GM12878 (cell line): ENCODE results near the gene DUSP8. TPM values are rescaled to one million over a fixed set of nuclear protein-coding genes. Genes with fewer than 3 reads are reported as not detected.

Experiments
- ATAC-seq: fragments of 200-7000 bp; cut with Tn5 transposase; 3 replicates; pipeline ENCODE4 v1.9.1; 2020; ENCODE audit warnings: mild to moderate bottlenecking, moderate library complexity
- BruUV-seq: library from RNA; stranded (reverse); fragments of 400-500 nt; replicated peaks from 2 replicates; lab custom pipeline; 2021; lab: Mats Ljungman, UMichigan
- CTCF ChIA-PET: fragments of 300-600 bp; sonication (Branson Sonifier 250); formaldehyde crosslinking; extraction: SDS; loops from one replicate; lab custom pipeline; 2021; ENCODE audit warnings: inconsistent platforms; lab: Yijun Ruan, JAX
- POLR2A ChIA-PET: fragments of 350-600 bp; formaldehyde crosslinking; extraction: SDS; loops from one replicate; lab custom pipeline; 2021; ENCODE audit warnings: inconsistent platforms; lab: Charles Lee
- RAD21 ChIA-PET: fragments of 300-600 bp; sonication (Branson Sonifier 250); formaldehyde crosslinking; loops from one replicate; lab custom pipeline; 2023; ENCODE audit warnings: antibody characterized with exemption; ENCODE audit not compliant: unreplicated experiment; lab: Charles Lee
- SMC1A ChIA-PET: fragments of 300-600 bp; sonication (Branson Sonifier 250); formaldehyde crosslinking; loops from one replicate; lab custom pipeline; 2023; ENCODE audit not compliant: unreplicated experiment, uncharacterized antibody; lab: Charles Lee
- DNase-seq: peaks from one replicate; pipeline ENCODE4 v3.0.0-alpha.2; 2011; ENCODE audit warnings: low read depth, low spot score
- FAIRE-seq: peaks from 3 replicates; lab custom pipeline; 2011; peaks lifted over from hg19 to GRCh38; lab: Jason Lieb, UNC
- H2AFZ ChIP-seq: 2 replicates; pipeline ENCODE4 v1.6.0; 2011; ENCODE audit warnings: low read depth, low read length, control low read depth; ENCODE audit not compliant: control insufficient read depth
- H3K27ac ChIP-seq: 2 replicates; pipeline ENCODE4 v1.5.1; 2011; ENCODE audit warnings: control low read depth; ENCODE audit not compliant: control insufficient read depth, insufficient read depth
- H3K27me3 ChIP-seq, 2 experiments: replicated peaks in 1 of 2; 2 replicates each; pipeline versions ENCODE4 v1.6.0 to v1.6.1; 2011; ENCODE audit warnings: low read length in 1 of 2; ENCODE audit not compliant: control insufficient read depth in 2 of 2, insufficient read depth in 2 of 2
- H3K36me3 ChIP-seq, 2 experiments: 2 replicates each; pipeline ENCODE4 v1.5.1; 2011; ENCODE audit warnings: low read length in 1 of 2; ENCODE audit not compliant: control insufficient read depth in 2 of 2, insufficient read depth in 2 of 2
- H3K4me1 ChIP-seq: 2 replicates; pipeline ENCODE4 v1.6.1; 2011; ENCODE audit warnings: mild to moderate bottlenecking, low read length, moderate library complexity, mixed read lengths; ENCODE audit not compliant: control insufficient read depth, insufficient read depth
- H3K4me2 ChIP-seq: 2 replicates; pipeline ENCODE4 v1.6.0; 2011; ENCODE audit warnings: control low read depth; ENCODE audit not compliant: control insufficient read depth, insufficient read depth
- H3K4me3 ChIP-seq: fragments of 200-600 bp; sonication (generic); 2 replicates; pipeline ENCODE4 v1.5.1; 2016
- H3K79me2 ChIP-seq: 2 replicates; pipeline ENCODE4 v1.6.0; 2011; ENCODE audit warnings: low read length; ENCODE audit not compliant: control insufficient read depth, insufficient read depth
- H3K9ac ChIP-seq: 2 replicates; pipeline ENCODE4 v1.8.0; 2011; ENCODE audit warnings: low read length, control low read depth, mixed read lengths; ENCODE audit not compliant: control insufficient read depth, insufficient read depth
- H3K9me3 ChIP-seq: replicated peaks from 3 replicates; pipeline ENCODE4 v1.5.1; 2011; ENCODE audit warnings: mild to moderate bottlenecking, low read length; ENCODE audit not compliant: control insufficient read depth, insufficient read depth
- H4K20me1 ChIP-seq: 2 replicates; pipeline ENCODE4 v1.6.0; 2011; ENCODE audit not compliant: control insufficient read depth, insufficient read depth
- BCL3 ChIP-seq: IDR thresholded peaks from 2 replicates; pipeline ENCODE4 v1.6.1; 2011; ENCODE audit warnings: borderline replicate concordance, low read depth, mild to moderate bottlenecking, moderate library complexity, low read length; ENCODE audit not compliant: insufficient read depth, poor library complexity, severe bottlenecking
- BCLAF1 ChIP-seq: fragments of 450-650 bp; IDR thresholded peaks from 2 replicates; pipeline ENCODE4 v1.6.1; 2017; ENCODE audit warnings: antibody characterized with exemption, mild to moderate bottlenecking, moderate library complexity
- EED ChIP-seq: sonication (generic); IDR thresholded peaks from 2 replicates; pipeline ENCODE4 v1.6.1; 2016; ENCODE audit warnings: antibody characterized with exemption, low read depth
- MTA3 ChIP-seq: IDR thresholded peaks from 2 replicates; pipeline ENCODE4 v1.6.1; 2012; ENCODE audit warnings: low read length, inconsistent platforms, borderline replicate concordance
- POLR2AphosphoS5 ChIP-seq: IDR thresholded peaks from 2 replicates; pipeline ENCODE4 v1.6.1; 2011; ENCODE audit warnings: mild to moderate bottlenecking, low read length, inconsistent platforms
- RFX5 ChIP-seq: IDR thresholded peaks from 2 replicates; pipeline ENCODE4 v1.6.1; 2011; ENCODE audit warnings: low read depth, low read length, improper control_type of control experiment
- SIN3A ChIP-seq: IDR thresholded peaks from 2 replicates; pipeline ENCODE4 v1.6.1; 2012; ENCODE audit warnings: low read depth, low read length, improper control_type of control experiment
- TBL1XR1 ChIP-seq: IDR thresholded peaks from 2 replicates; pipeline ENCODE4 v1.6.1; 2012; ENCODE audit warnings: low read depth, low read length, improper control_type of control experiment
- USF1 ChIP-seq: IDR thresholded peaks from 2 replicates; pipeline ENCODE4 v1.6.1; 2011; ENCODE audit warnings: borderline replicate concordance, low read depth, mild to moderate bottlenecking, moderate library complexity, mixed read lengths, low read length; ENCODE audit not compliant: insufficient read depth; ENCODE audit errors: extremely low read length
- ZNF24 ChIP-seq: fragments of 450-650 bp; IDR thresholded peaks from 2 replicates; pipeline ENCODE4 v1.6.1; 2017; ENCODE audit warnings: antibody characterized with exemption, mild to moderate bottlenecking
- ZZZ3 ChIP-seq: IDR thresholded peaks from 2 replicates; pipeline ENCODE4 v1.6.1; 2011; ENCODE audit warnings: low read depth; ENCODE audit not compliant: control insufficient read depth, insufficient read length
- WGBS: methylation state at CpG from one replicate; pipeline ENCODE4 v1.1.6; 2016; ENCODE audit warnings: low lambda C conversion rate; ENCODE audit not compliant: insufficient replicate concordance, insufficient coverage; ENCODE audit errors: missing lambda C conversion rate; 5-methylcytosine and 5-hydroxymethylcytosine counted together
- in situ Hi-C: fragments of 300-500 bp; cut with MboI; formaldehyde crosslinking; loops from 9 replicates; pipeline ENCODE4 v1.14.3; 2018; ENCODE audit warnings: mixed read lengths
- intact Hi-C: fragments of 100-400 bp; cut with micrococcal nuclease; formaldehyde crosslinking; loops from one replicate; pipeline ENCODE4 v1.14.2; 2022; ENCODE audit not compliant: unreplicated experiment
- polyA plus RNA-seq, 11 experiments: library from polyadenylated mRNA; depleted of rRNA in 4 of 11; unstranded in 6 of 11; stranded (reverse) in 5 of 11; fragments of >200 nt; fragmentation: Nextera tagmentation in 4 of 11; fragmentation: Illumina TruSeq in 1 of 11; extraction: Ambion mirVana in 4 of 11; extraction: Trizol in 1 of 11; gene quantifications; 1 replicate in 1 of 11; 2 replicates in 10 of 11; pipeline versions ENCODE4 v1.2.1 to v1.2.3, GENCODE V29; 2011 to 2016; ENCODE audit warnings: inconsistent platforms in 2 of 11, missing spikeins in 2 of 11, low read depth in 1 of 11
- total RNA-seq, 4 experiments: library from RNA; depleted of rRNA in 3 of 4; stranded (reverse); fragments of >200 nt in 3 of 4; fragmentation: Illumina TruSeq in 1 of 4; extraction: Trizol in 1 of 4; gene quantifications; 2 replicates each; pipeline versions ENCODE4 v1.2.1 to v1.2.3, GENCODE V29; 2013 to 2021

The DUSP8 gene
- total and polyA plus RNA-seq, 10 of the 15 experiments (the other 5 are each of a cell fraction or from before 2014, with no cell fraction given): 0.04 to 1.7 (median 0.26) TPM; not detected in 6

- DNase-seq (no peak), ATAC-seq (no peak), FAIRE-seq (no peak)
- Histone ChIP-seq H3K9ac (no peak overlapping the region), H3K4me2 (no peak overlapping the region), H3K27ac (no peak overlapping the region), H3K4me1 (no peaks in the 10 kb centered on the region), H3K36me3 (no peaks in the 10 kb centered on the region), H3K4me3 (no peak overlapping the region), H3K9me3 (peaks cover 4% of the 10 kb centered on the region; the same call in 1 of the 3 replicates), H3K27me3 (peaks cover 0 to 10% of the 10 kb centered on the region in 2 experiments; a peak in 3 of 4 replicates), H3K79me2 (no peaks in the 10 kb centered on the region), H4K20me1 (no peaks in the 10 kb centered on the region), H2AFZ (no peak overlapping the region)
- ChIA-PET RAD21 (interaction anchor here (0.6 to 2.5 kb wide), 17 partner anchors 9 to 461 kb away, joined by 3 to 23 read pairs (median 4); no protein-coding TSS in a partner anchor), SMC1A (interaction anchor here (0.5 to 2.0 kb wide), 14 partner anchors 26 to 459 kb away, joined by 3 to 8 read pairs (median 3); no protein-coding TSS in a partner anchor), CTCF (interaction anchor here (0.6 to 2.4 kb wide), 36 partner anchors 8 to 459 kb away, joined by 3 to 20 read pairs (median 4); partner anchors contain the start of gene KRTAP5-5), POLR2A (no interaction called here)
- BruUV-seq: no TSS peak
- intact Hi-C loops (loop anchor here (2.0 to 10.0 kb wide), 4 partner anchors 122 to 460 kb away; partner anchors contain the start of gene TOLLIP), in situ Hi-C loops (no loop called here)
- 25% methylated on average over 7 of the region's 7 CpGs for WGBS
- TF ChIP-seq EED (no peak), RFX5 (no peak), ZNF24 (no peak), BCL3 (no peak), TBL1XR1 (no peak), POLR2AphosphoS5 (no peak), SIN3A (no peak), USF1 (no peak), ZZZ3 (no peak), BCLAF1 (no peak), MTA3 (no peak)
Measured at GRCh38 chr11:1574933-1575242, 2.8 kb upstream of the DUSP8 start.
